A549 (cell line): ENCODE results near the gene CLEC2D. TPM values are rescaled to one million over a fixed set of nuclear protein-coding genes. Genes with fewer than 3 reads are reported as not detected.
"Not testable (repeated sequence)": the region's sequence is repeated elsewhere in the genome, so short reads cannot be mapped to it uniquely, and the experiment has no call there.

Source experiments
- ATAC-seq, 2 experiments: fragments of 200-7000 bp in 1 of 2; fragments of >200 bp in 1 of 2; cut with Nextera tagmentation in 1 of 2; cut with Tn5 transposase in 1 of 2; 3 replicates each; pipeline versions ENCODE4 v1.8.0 to v1.9.1; 2018 to 2020; ENCODE audit warnings: mild to moderate bottlenecking in 1 of 2, moderate library complexity in 1 of 2
- CTCF ChIA-PET: fragments of 300-600 bp; sonication (Branson Sonifier 250); formaldehyde crosslinking; extraction: SDS; loops from one replicate; lab custom pipeline; 2021; ENCODE audit warnings: antibody characterized with exemption, inconsistent platforms; lab: Yijun Ruan, JAX
- POLR2A ChIA-PET: fragments of 350-600 bp; formaldehyde crosslinking; extraction: SDS; loops from one replicate; lab custom pipeline; 2021; ENCODE audit warnings: antibody characterized with exemption, inconsistent platforms; lab: Yijun Ruan, JAX
- DNase-seq, 2 experiments: peaks; one replicate each; pipeline versions ENCODE4 v3.0.0 to v3.0.0-alpha.2; 2011 to 2016; ENCODE audit warnings: low read depth in 1 of 2, low spot score in 1 of 2
- FAIRE-seq: peaks from 2 replicates; lab custom pipeline; 2011; peaks lifted over from hg19 to GRCh38; lab: Jason Lieb, UNC
- H3K27ac ChIP-seq, 2 experiments: fragments of >200 bp; sonication (Bioruptor Twin); formaldehyde crosslinking; 3 replicates each; pipeline ENCODE4 v1.5.1; 2016 to 2017
- H3K4me1 ChIP-seq: fragments of >200 bp; sonication (Bioruptor Twin); formaldehyde crosslinking; 3 replicates; pipeline ENCODE4 v1.6.1; 2016
- H3K4me2 ChIP-seq: fragments of >200 bp; sonication (Bioruptor Twin); formaldehyde crosslinking; 3 replicates; pipeline ENCODE4 v1.6.1; 2016
- H3K4me3 ChIP-seq: fragments of >200 bp; sonication (Bioruptor Twin); formaldehyde crosslinking; 3 replicates; pipeline ENCODE4 v1.5.1; 2016
- H3K9me3 ChIP-seq: fragments of >200 bp; sonication (Bioruptor Twin); formaldehyde crosslinking; 3 replicates; pipeline ENCODE4 v1.6.1; 2016
- ATOH8 ChIP-seq: fragments of 250-450 bp; sonication (Bioruptor Pico); IDR thresholded peaks from 2 replicates; pipeline ENCODE4 v1.5.0; 2020; ENCODE audit warnings: low read depth, mild to moderate bottlenecking, moderate library complexity
- E2F6 ChIP-seq: IDR thresholded peaks from 2 replicates; pipeline ENCODE4 v1.6.1; 2012; ENCODE audit warnings: low read depth, borderline replicate concordance
- EHF ChIP-seq: fragments of 250-450 bp; sonication (Bioruptor Pico); IDR thresholded peaks from 2 replicates; pipeline ENCODE4 v1.5.0; 2020; ENCODE audit warnings: mild to moderate bottlenecking
- FOSB ChIP-seq: fragments of 250-450 bp; sonication (Bioruptor Pico); IDR thresholded peaks from 2 replicates; pipeline ENCODE4 v1.5.0; 2020; ENCODE audit warnings: mild to moderate bottlenecking, moderate library complexity
- FOSL2 ChIP-seq, 2 experiments: fragments of 450-650 bp in 1 of 2; fragments of >200 bp in 1 of 2; sonication (Bioruptor Twin) in 1 of 2; formaldehyde crosslinking; IDR thresholded peaks; 2 replicates each; pipeline versions ENCODE4 v1.5.0 to v1.6.1; 2016 to 2020; ENCODE audit warnings: mild to moderate bottlenecking in 1 of 2, moderate library complexity in 1 of 2
- HDAC2 ChIP-seq: fragments of 200-600 bp; sonication (generic); IDR thresholded peaks from 2 replicates; pipeline ENCODE4 v1.6.1; 2016
- JUN ChIP-seq, 2 experiments: fragments of >200 bp; sonication (Bioruptor Twin); formaldehyde crosslinking; IDR thresholded peaks; 2 replicates in 1 of 2; 3 replicates in 1 of 2; pipeline ENCODE4 v1.6.1; 2016 to 2017
- MAFK ChIP-seq: fragments of 450-650 bp; IDR thresholded peaks from 2 replicates; pipeline ENCODE4 v1.6.1; 2014; ENCODE audit not compliant: partially characterized antibody
- MAX ChIP-seq: IDR thresholded peaks from 2 replicates; pipeline ENCODE4 v1.6.1; 2012
- MAZ ChIP-seq: fragments of 150-350 bp; IDR thresholded peaks from 2 replicates; pipeline ENCODE4 v1.6.1; 2014; ENCODE audit warnings: antibody characterized with exemption, low read depth, low read length, borderline replicate concordance
- RARB ChIP-seq: fragments of 250-450 bp; sonication (Bioruptor Pico); IDR thresholded peaks from 2 replicates; pipeline ENCODE4 v1.8.0; 2021; ENCODE audit warnings: mild to moderate bottlenecking, moderate library complexity
- RFX5 ChIP-seq: fragments of 450-650 bp; IDR thresholded peaks from 2 replicates; pipeline ENCODE4 v1.7.1; 2014; ENCODE audit warnings: antibody characterized with exemption, mild to moderate bottlenecking, moderate library complexity
- TP53 ChIP-seq: fragments of 250-450 bp; sonication (Bioruptor Pico); IDR thresholded peaks from 2 replicates; pipeline ENCODE4 v1.5.0; 2021; ENCODE audit warnings: mild to moderate bottlenecking, moderate library complexity
- ZFP36 ChIP-seq: fragments of 450-650 bp; IDR thresholded peaks from 2 replicates; pipeline ENCODE4 v1.6.1; 2014; ENCODE audit warnings: borderline replicate concordance; ENCODE audit not compliant: partially characterized antibody
- WGBS: methylation state at CpG from one replicate; pipeline ENCODE4 v1.1.6; 2017; ENCODE audit errors: missing lambda C conversion rate; 5-methylcytosine and 5-hydroxymethylcytosine counted together
- polyA plus RNA-seq, 4 experiments: library from polyadenylated mRNA; depleted of rRNA in 3 of 4; stranded (reverse); fragments of >200 nt; fragmentation: RNase III in 1 of 4; extraction: RNeasy Plus Mini Kit Qiagen cat#74134 plus additional on column Dnase treatment in 1 of 4; gene quantifications; 2 replicates in 3 of 4; 3 replicates in 1 of 4; pipeline ENCODE4 v1.2.3, GENCODE V29; 2011 to 2017

The CLEC2D gene
- polyA plus RNA-seq, 2 of the 4 experiments (the other 2 are of a cell fraction), result 1.1 to 4.0 TPM

DNA sequence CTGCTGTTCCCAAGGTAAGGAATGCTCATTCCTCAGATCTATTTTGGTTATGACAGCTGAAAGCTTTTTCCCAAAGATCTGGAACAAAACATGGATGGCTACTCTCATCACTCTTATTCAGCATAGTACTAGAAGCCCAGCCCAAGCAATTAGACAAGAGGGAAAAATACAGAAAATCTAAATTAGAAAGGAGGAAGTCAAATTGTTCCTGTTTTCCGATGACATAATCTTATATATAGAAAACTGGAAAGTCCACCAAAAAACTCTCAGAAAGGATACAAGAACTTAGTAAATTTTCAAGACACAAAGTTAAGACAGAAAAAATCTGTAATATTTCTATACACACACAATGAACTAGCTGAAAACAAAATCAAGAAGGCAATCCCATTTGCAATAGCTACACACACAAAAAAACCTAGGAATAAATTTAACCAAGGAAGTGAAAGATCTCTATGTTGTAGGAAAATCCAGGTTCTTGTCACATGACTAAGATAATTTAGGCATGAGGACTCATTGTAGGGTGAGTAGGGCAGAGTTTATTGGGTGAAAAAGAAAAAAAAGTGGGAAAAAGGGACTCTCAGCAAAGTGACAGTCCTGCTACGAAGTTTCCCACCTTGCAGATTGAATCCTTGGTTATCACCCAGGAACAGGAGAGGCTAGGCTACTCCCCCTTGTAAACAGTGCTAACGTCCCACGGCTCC is 33.2 kb upstream of the CLEC2D start (continued):
- TF ChIP-seq ATOH8, result no peak
- TF ChIP-seq TP53 (CRISPR knock-in tag), result no peak
- TF ChIP-seq HDAC2, result no peak
- no peak for TF ChIP-seq EHF (CRISPR knock-in tag)
- TF ChIP-seq ZFP36, result no peak

GRCh38 chr12:9636851-9637206 is 32.7 kb upstream of the CLEC2D start:
- H3K27ac ChIP-seq, result no peak overlapping the region
- ATAC-seq (peak in 1 of 2 experiments; percentile 54; a peak in 3 of 6 replicates), DNase-seq (peak in 1 of 2 experiments; percentile 23), FAIRE-seq (no peak)
- POLR2A ChIA-PET, result no interaction called here
- TF ChIP-seq JUN (IDR thresholded peaks at IDR 0.05) (no peak), MAZ (no peak)
- H3K9me3 ChIP-seq, result no peaks in the 10 kb centered on the region
- H3K4me3 ChIP-seq, result no peak overlapping the region
- WGBS, result 59% methylated on average over 5 of the region's 5 CpGs
- CTCF ChIA-PET, result interaction anchor here (1.3 to 7.9 kb wide), 3 partner anchors 25 to 75 kb away, joined by 3 to 67 read pairs (median 4); no protein-coding TSS in a partner anchor
- no peak overlapping the region for H3K4me2 ChIP-seq
- no peaks in the 10 kb centered on the region for H3K4me1 ChIP-seq

GRCh38 chr12:9640024-9640423 is 29.5 kb upstream of the CLEC2D start:
- CTCF ChIA-PET, result interaction anchor here (1.0 to 1.7 kb wide), 2 partner anchors 102 to 110 kb away, joined by 3 to 5 read pairs; no protein-coding TSS in a partner anchor
- 54% methylated on average over 2 of the region's 2 CpGs for WGBS
- H3K4me1 ChIP-seq, result no peaks in the 10 kb centered on the region
- no peak overlapping the region for H3K4me2 ChIP-seq
- H3K27ac ChIP-seq, result no peak overlapping the region
- no peak for ATAC-seq
- no peak for FAIRE-seq
- TF ChIP-seq HDAC2, result no peak
- no peak for TF ChIP-seq RARB (CRISPR knock-in tag)
- TF ChIP-seq MAFK, result peak; percentile 70
- no peak for TF ChIP-seq E2F6
- DNase-seq, result no peak
- no peak overlapping the region for H3K4me3 ChIP-seq
- POLR2A ChIA-PET, result no interaction called here
- H3K9me3 ChIP-seq, result no peaks in the 10 kb centered on the region

GRCh38 chr12:9642606-9643265 is 26.8 kb upstream of the CLEC2D start:
- Histone ChIP-seq H3K4me3 (no peak overlapping the region), H3K4me1 (0 out of 3 replicates have a peak, but pooled peaks cover 5% of the 10 kb centered on the region), H3K9me3 (no peaks in the 10 kb centered on the region), H3K4me2 (no peak overlapping the region), H3K27ac (no peak overlapping the region)
- ChIA-PET POLR2A (no interaction called here), CTCF (interaction anchor here (1.6 kb wide), 1 partner anchor 8 kb away, joined by 4 read pairs; no protein-coding TSS in a partner anchor)
- ATAC-seq, result no peak
- 68% methylated on average over 15 of the region's 15 CpGs for WGBS
- no peak for FAIRE-seq
- DNase-seq, result no peak
- no peak for TF ChIP-seq FOSB (CRISPR knock-in tag)
- TF ChIP-seq RFX5, result no peak
- no peak for TF ChIP-seq MAX
- TF ChIP-seq HDAC2, result no peak
- no peak for TF ChIP-seq FOSL2 (IDR thresholded peaks at IDR 0.05)
- no peak for TF ChIP-seq FOSL2 (CRISPR knock-in tag; IDR thresholded peaks at IDR 0.05)
- TF ChIP-seq, all 56 proteins: peak for 0

GRCh38 chr12:9643266-9643660 is 26.2 kb upstream of the CLEC2D start:
- ATAC-seq, result no peak
- no peak for FAIRE-seq
- CTCF ChIA-PET, result interaction anchor here (1.6 kb wide), 1 partner anchor 9 kb away, joined by 4 read pairs; no protein-coding TSS in a partner anchor

GRCh38 chr12:9644985-9645551 is 24.4 kb upstream of the CLEC2D start:
- FAIRE-seq, ATAC-seq, CTCF ChIA-PET, H3K27ac ChIP-seq, H3K9me3 ChIP-seq, H3K4me2 ChIP-seq, POLR2A ChIA-PET, H3K4me3 ChIP-seq: not testable (repeated sequence)
- WGBS, result 25% methylated on average over 1 of the region's 1 CpG
- peaks cover 13% of the 10 kb centered on the region; the same call in 2 of the 3 replicates for H3K4me1 ChIP-seq
- peak in 1 of 2 experiments; percentile 6 for DNase-seq

More at GRCh38 chr12:9643266-9643660, 26.2 kb upstream of the CLEC2D start:
- no peak overlapping the region for H3K4me2 ChIP-seq
- TF ChIP-seq TP53 (CRISPR knock-in tag), result no peak
- TF ChIP-seq, all 56 proteins: peak for 0
- Histone ChIP-seq H3K4me1 (0 out of 3 replicates have a peak, but pooled peaks cover 5% of the 10 kb centered on the region), H3K9me3 (no peaks in the 10 kb centered on the region), H3K27ac (no peak overlapping the region), H3K4me3 (no peak overlapping the region)
- no peak for DNase-seq
- POLR2A ChIA-PET, result no interaction called here
